A673 (cell line): ENCODE results near the gene KCP. TPM values are rescaled to one million over a fixed set of nuclear protein-coding genes. Genes with fewer than 3 reads are reported as not detected.

ENCODE experiments used
- BruUV-seq: library from RNA; stranded (reverse); fragments of 400-500 nt; replicated peaks from 2 replicates; lab custom pipeline; 2021; lab: Mats Ljungman, UMichigan
- CTCF ChIA-PET: fragments of 300-600 bp; sonication (Branson Sonifier 250); formaldehyde crosslinking; loops from one replicate; lab custom pipeline; 2022; ENCODE audit warnings: antibody characterized with exemption; lab: Charles Lee
- POLR2A ChIA-PET: fragments of 300-600 bp; sonication (Branson Sonifier 250); formaldehyde crosslinking; loops from one replicate; lab custom pipeline; 2022; ENCODE audit warnings: antibody characterized with exemption; ENCODE audit not compliant: low non-redundant PET; lab: Charles Lee
- DNase-seq: peaks from one replicate; pipeline ENCODE4 v3.0.0-alpha.2; 2015; ENCODE audit warnings: low spot score
- H3K27ac ChIP-seq: fragments of 200-600 bp; sonication (generic); 2 replicates; pipeline ENCODE4 v1.5.1; 2016; ENCODE audit warnings: mixed run types, low read depth, mild to moderate bottlenecking, mixed read lengths, antibody characterized with exemption, low read length; ENCODE audit not compliant: poor library complexity, severe bottlenecking
- H3K27me3 ChIP-seq: fragments of 200-600 bp; sonication (generic); replicated peaks from 2 replicates; pipeline ENCODE4 v1.6.1; 2017; ENCODE audit warnings: mixed run types, low read depth, mild to moderate bottlenecking, mixed read lengths, antibody characterized with exemption, low read length; ENCODE audit not compliant: insufficient read depth, poor library complexity
- H3K36me3 ChIP-seq: fragments of 200-600 bp; sonication (generic); 2 replicates; pipeline ENCODE4 v1.6.1; 2016; ENCODE audit warnings: mixed run types, mild to moderate bottlenecking, mixed read lengths, antibody characterized with exemption, low read length; ENCODE audit not compliant: insufficient read depth, poor library complexity, severe bottlenecking
- H3K4me1 ChIP-seq: fragments of 200-600 bp; sonication (generic); 2 replicates; pipeline ENCODE4 v1.6.1; 2017; ENCODE audit warnings: mixed run types, mild to moderate bottlenecking, mixed read lengths, antibody characterized with exemption, low read length; ENCODE audit not compliant: insufficient read depth, poor library complexity, severe bottlenecking
- H3K4me3 ChIP-seq: fragments of 200-600 bp; sonication (generic); 2 replicates; pipeline ENCODE4 v1.5.1; 2016; ENCODE audit warnings: low read depth, mixed run types, mild to moderate bottlenecking, mixed read lengths, low read length; ENCODE audit not compliant: poor library complexity, severe bottlenecking
- H3K9me3 ChIP-seq: fragments of 200-600 bp; sonication (generic); 2 replicates; pipeline ENCODE4 v1.6.1; 2016; ENCODE audit warnings: mixed run types, low read depth, mild to moderate bottlenecking, mixed read lengths, antibody characterized with exemption, low read length; ENCODE audit not compliant: poor library complexity, severe bottlenecking
- EZH2 ChIP-seq: fragments of 200-600 bp; sonication (generic); IDR thresholded peaks from 2 replicates; pipeline ENCODE4 v1.6.1; 2017; ENCODE audit warnings: borderline replicate concordance, low read depth, mild to moderate bottlenecking, mixed read lengths, antibody characterized with exemption, low read length; ENCODE audit not compliant: poor library complexity, severe bottlenecking
- intact Hi-C: fragments of 100-400 bp; cut with micrococcal nuclease; formaldehyde crosslinking; loops from one replicate; pipeline ENCODE4 v1.10.0; 2022; ENCODE audit not compliant: unreplicated experiment
- total RNA-seq: library from RNA; stranded (reverse); gene quantifications from 2 replicates; pipeline ENCODE4 v1.2.3, GENCODE V29; 2021
- TF ChIP-seq, protein P1 (sequence below): fragments of 300-800, 200-600 bp; sonication (generic); conservative IDR thresholded peaks from 2 replicates; pipeline ENCODE4 v1.5.1; 2017; ENCODE audit warnings: low read depth, mild to moderate bottlenecking, antibody characterized with exemption, low read length, moderate library complexity, mixed read lengths

KCP gene
- total RNA-seq, 1 experiment from 2014 or later = not detected

- BruUV-seq = no TSS peak
- H3K27me3 ChIP-seq = no peaks in the 10 kb centered on the region
- CTCF ChIA-PET = no interaction called here
- H3K4me3 ChIP-seq = no peak overlapping the region
- TF ChIP-seq, protein P1, sequence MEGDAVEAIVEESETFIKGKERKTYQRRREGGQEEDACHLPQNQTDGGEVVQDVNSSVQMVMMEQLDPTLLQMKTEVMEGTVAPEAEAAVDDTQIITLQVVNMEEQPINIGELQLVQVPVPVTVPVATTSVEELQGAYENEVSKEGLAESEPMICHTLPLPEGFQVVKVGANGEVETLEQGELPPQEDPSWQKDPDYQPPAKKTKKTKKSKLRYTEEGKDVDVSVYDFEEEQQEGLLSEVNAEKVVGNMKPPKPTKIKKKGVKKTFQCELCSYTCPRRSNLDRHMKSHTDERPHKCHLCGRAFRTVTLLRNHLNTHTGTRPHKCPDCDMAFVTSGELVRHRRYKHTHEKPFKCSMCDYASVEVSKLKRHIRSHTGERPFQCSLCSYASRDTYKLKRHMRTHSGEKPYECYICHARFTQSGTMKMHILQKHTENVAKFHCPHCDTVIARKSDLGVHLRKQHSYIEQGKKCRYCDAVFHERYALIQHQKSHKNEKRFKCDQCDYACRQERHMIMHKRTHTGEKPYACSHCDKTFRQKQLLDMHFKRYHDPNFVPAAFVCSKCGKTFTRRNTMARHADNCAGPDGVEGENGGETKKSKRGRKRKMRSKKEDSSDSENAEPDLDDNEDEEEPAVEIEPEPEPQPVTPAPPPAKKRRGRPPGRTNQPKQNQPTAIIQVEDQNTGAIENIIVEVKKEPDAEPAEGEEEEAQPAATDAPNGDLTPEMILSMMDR = no peak
- no peak for TF ChIP-seq EZH2
- no peaks in the 10 kb centered on the region for H3K9me3 ChIP-seq
- POLR2A ChIA-PET = no interaction called here
- intact Hi-C loops = no loop called here
- no peaks in the 10 kb centered on the region for H3K36me3 ChIP-seq
- no peak for DNase-seq
- no peaks in the 10 kb centered on the region for H3K4me1 ChIP-seq
- no peak overlapping the region for H3K27ac ChIP-seq
Measured at GRCh38 chr7:128878226-128879105, 32.0 kb downstream of the KCP start.

DNA sequence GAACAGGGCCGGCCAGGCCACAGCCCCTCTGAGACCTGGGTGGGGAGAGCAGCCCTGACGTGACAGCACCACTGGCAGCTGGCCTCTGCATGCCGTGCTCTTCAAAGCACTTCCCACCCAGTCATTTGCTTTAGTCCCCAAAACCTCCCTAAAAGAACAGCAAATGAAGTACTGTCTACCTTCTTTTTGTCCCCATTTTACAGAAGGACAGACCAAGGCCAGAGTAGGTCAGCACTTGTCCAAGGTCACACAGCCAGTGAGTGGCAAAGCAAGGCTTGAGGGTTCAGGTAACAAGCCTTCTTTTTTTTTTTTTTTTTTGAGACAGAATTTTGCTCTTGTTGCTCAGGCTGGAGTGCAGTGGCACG is 32.8 kb downstream of the KCP start:
- no TSS peak for BruUV-seq
- TF ChIP-seq, protein P1 = no peak
- no peak for TF ChIP-seq EZH2
- CTCF ChIA-PET = no interaction called here

DNA sequence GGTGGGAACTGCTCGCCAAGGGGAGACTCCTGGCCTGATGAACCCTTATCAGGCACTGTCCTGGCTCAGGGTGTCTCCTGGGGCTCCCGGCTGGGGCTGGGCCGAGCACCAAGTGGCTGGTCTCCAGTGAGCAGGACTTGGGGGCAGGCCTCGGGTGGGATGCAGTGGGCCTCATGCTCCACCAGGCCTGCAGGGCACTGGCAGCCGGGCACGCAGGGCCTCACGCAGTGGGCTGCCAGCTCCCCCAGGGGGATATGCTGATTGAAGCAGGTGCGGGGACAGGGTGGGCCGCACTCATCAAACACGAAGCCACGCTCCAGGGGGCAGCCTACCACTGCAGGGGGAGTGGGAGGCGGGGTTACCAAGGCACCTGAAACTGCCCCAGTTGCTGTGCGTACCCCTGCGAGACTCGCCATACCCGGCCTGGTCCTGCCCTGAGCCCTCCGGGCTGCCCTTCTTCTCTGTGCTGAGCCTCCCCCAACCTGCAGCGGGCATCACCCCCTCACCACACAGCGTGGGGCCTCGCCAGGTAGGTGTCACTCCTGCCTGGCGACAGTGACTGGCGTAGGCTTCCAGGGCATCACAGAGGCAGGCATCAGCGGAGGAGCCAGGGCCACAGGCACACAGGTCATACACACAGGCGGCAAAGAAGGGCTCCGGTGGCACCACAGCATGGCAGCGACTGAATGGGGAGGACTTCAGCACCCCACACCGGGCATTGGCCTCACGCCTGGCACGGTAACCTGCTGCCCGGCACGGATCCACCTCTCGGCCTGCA is 33.3 kb downstream of the KCP start:
- POLR2A ChIA-PET = no interaction called here
- TF ChIP-seq, protein P1 = no peak
- TF ChIP-seq EZH2 = no peak
- DNase-seq = no peak
- intact Hi-C loops = no loop called here
- Histone ChIP-seq H3K27me3 (no peaks in the 10 kb centered on the region), H3K9me3 (no peaks in the 10 kb centered on the region), H3K27ac (no peak overlapping the region), H3K4me1 (no peaks in the 10 kb centered on the region), H3K4me3 (no peak overlapping the region), H3K36me3 (no peaks in the 10 kb centered on the region)
- no TSS peak for BruUV-seq
- CTCF ChIA-PET = no interaction called here

More for the DNA sequence above, 32.8 kb downstream of the KCP start:
- intact Hi-C loops = no loop called here
- Histone ChIP-seq H3K4me3 (no peak overlapping the region), H3K4me1 (no peaks in the 10 kb centered on the region), H3K36me3 (no peaks in the 10 kb centered on the region), H3K27me3 (no peaks in the 10 kb centered on the region), H3K27ac (no peak overlapping the region), H3K9me3 (no peaks in the 10 kb centered on the region)
- DNase-seq = no peak
- POLR2A ChIA-PET = no interaction called here
